Adrenal gland (tissue), 12 donors: ENCODE data around the gene DEFB132. TPM values are rescaled to one million over a fixed set of nuclear protein-coding genes. Genes with fewer than 3 reads are reported as not detected.

Experiments used
- DNase-seq, 7 donors: peaks; one replicate each; pipeline ENCODE4 v3.0.0-alpha.2; 2019 to 2020
- H3K27ac ChIP-seq, 5 donors: fragments of 200-600 bp; sonication (generic) in 4 of 5; 1 replicate in 3 of 5; 2 replicates in 2 of 5; pipeline versions ENCODE4 v1.5.1 to v1.8.0; 2016 to 2020; ENCODE audit warnings: mild to moderate bottlenecking in 1 of 5
- H3K27me3 ChIP-seq: fragments of 200-600 bp; 2 replicates; pipeline ENCODE4 v1.8.0; 2021
- H3K36me3 ChIP-seq, 2 donors: fragments of 200-600 bp; replicated peaks in 1 of 2; 1 replicate in 1 of 2; 2 replicates in 1 of 2; pipeline versions ENCODE4 v1.5.1 to v1.8.0; 2018 to 2022
- H3K4me1 ChIP-seq, 2 donors: fragments of 200-600 bp; replicated peaks in 1 of 2; 1 replicate in 1 of 2; 2 replicates in 1 of 2; pipeline versions ENCODE4 v1.5.1 to v1.8.0; 2018 to 2021
- H3K4me3 ChIP-seq, 4 donors: fragments of 200-600 bp; sonication (generic) in 3 of 4; one replicate each; pipeline ENCODE4 v1.5.1; 2016 to 2018
- H3K9me3 ChIP-seq, 3 donors: fragments of 200-600 bp; sonication (generic) in 1 of 3; replicated peaks in 1 of 3; 1 replicate in 2 of 3; 2 replicates in 1 of 3; pipeline versions ENCODE4 v1.5.1 to v1.8.0; 2016 to 2021
- CTCF ChIP-seq, 6 experiments: fragments of 450-650 bp in 4 of 6; fragments of 200-600 bp in 2 of 6; sonication (generic) in 1 of 6; IDR thresholded peaks; 1 replicate in 5 of 6; 2 replicates in 1 of 6; pipeline versions ENCODE4 v1.5.1 to v1.8.0; 2016 to 2021; ENCODE audit warnings: antibody characterized with exemption in 6 of 6, mild to moderate bottlenecking in 2 of 6, moderate library complexity in 1 of 6
- POLR2A ChIP-seq, 2 donors: fragments of 450-650 bp; IDR thresholded peaks; one replicate each; pipeline ENCODE4 v1.6.1; 2017; ENCODE audit warnings: antibody characterized with exemption in 2 of 2, mild to moderate bottlenecking in 2 of 2, moderate library complexity in 1 of 2
- whole genome bisulfite sequencing, 4 donors: extraction: QIAGEN DNeasy Blood & Tissue Kit in 2 of 4; methylation state at CpG; one replicate each; pipeline versions ENCODE4 v1.1.5 to v1.1.7; 2013 to 2017; 5-methylcytosine and 5-hydroxymethylcytosine counted together
- intact Hi-C, 2 donors: fragments of 100-400 bp; cut with DNase I; formaldehyde crosslinking; loops; one replicate each; pipeline versions ENCODE4 v1.14.1 to v1.15.0; 2022 to 2023
- polyA plus RNA-seq, 3 donors: library from polyadenylated mRNA; stranded (reverse); fragments of 200-250 nt in 2 of 3; fragments of 350-450 nt in 1 of 3; fragmentation: Illumina TruSeq in 1 of 3; extraction: RNeasy Lipid Tissue Mini Kit (QIAGEN cat#74804) in 1 of 3; gene quantifications; one replicate each; pipeline ENCODE4 v1.2.3, GENCODE V29; 2013 to 2014
- total RNA-seq, 9 donors: library from RNA; depleted of rRNA in 4 of 9; stranded (reverse); fragments of >200 nt in 4 of 9; fragments of 120-200 nt in 1 of 9; fragmentation: NEBNext Ultra II Directional in 1 of 9; extraction: Animal tissue kit (Norgen Biotek cat#: 25700) in 1 of 9; gene quantifications; one replicate each; pipeline versions ENCODE4 v1.1.0 to v1.2.4, GENCODE V29; 2013 to 2023
- donor health status: healthy with polysubstance abuse.
- donor health status: Bipolar disorder and iron deficiency.
- donor health status: DM: yes; HTN: yes; CAD: no.
- donor health status: DM: no; HTN: no; CAD: no.
- donor health status: DM: no; HTN: no; CAD: no.
- donor health status: DM: yes; HTN: yes; CAD: no.

Gene DEFB132
- total and polyA plus RNA-seq, 12 donors = 0.03 TPM; not detected in 11

DNA sequence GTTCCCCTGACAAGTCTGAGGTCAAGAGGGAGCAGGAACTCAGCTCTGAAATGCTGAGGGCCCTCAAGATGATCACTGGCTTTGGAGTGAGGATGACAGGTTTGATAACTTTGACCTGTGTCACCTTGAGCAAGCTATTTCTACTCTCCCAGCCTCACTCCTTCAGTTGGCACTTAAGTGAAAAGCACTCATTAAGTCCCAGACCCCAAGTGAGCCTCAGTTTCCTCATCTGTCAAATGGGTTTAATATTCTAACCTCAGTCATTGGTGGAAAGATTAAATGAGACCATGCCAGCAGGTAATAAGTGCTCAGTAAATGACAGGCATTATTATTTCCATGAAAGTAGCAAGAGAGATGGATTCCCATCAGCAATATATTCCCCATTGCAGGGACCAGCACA is 14.0 kb downstream of the DEFB132 start:
- Histone ChIP-seq H3K9me3 (no peaks in the 10 kb centered on the region), H3K27me3 (no peaks in the 10 kb centered on the region), H3K36me3 (no peaks in the 10 kb centered on the region), H3K27ac (no peak overlapping the region), H3K4me3 (no peak overlapping the region), H3K4me1 (peaks cover 0 to 8% of the 10 kb centered on the region in 2 donors)
- intact Hi-C loops = no loop called here
- TF ChIP-seq CTCF (IDR thresholded peaks at IDR 0.05) (no peak), POLR2A (IDR thresholded peaks at IDR 0.05) (no peak)
- no peak for DNase-seq

GRCh38 chr20:272718-273117 is 15.2 kb downstream of the DEFB132 start:
- intact Hi-C loops = no loop called here
- no peaks in the 10 kb centered on the region for H3K9me3 ChIP-seq
- no peak for TF ChIP-seq POLR2A (IDR thresholded peaks at IDR 0.05)
- no peak for TF ChIP-seq CTCF (IDR thresholded peaks at IDR 0.05)
- H3K27me3 ChIP-seq = no peaks in the 10 kb centered on the region
- no peak for DNase-seq
- H3K4me3 ChIP-seq = no peak overlapping the region
- H3K4me1 ChIP-seq = no peaks in the 10 kb centered on the region
- H3K27ac ChIP-seq = no peak overlapping the region
- no peaks in the 10 kb centered on the region for H3K36me3 ChIP-seq

- intact Hi-C loops = no loop called here
- no peak overlapping the region for H3K27ac ChIP-seq
- DNase-seq = no peak
These were observed 16.4 kb downstream of the DEFB132 start for GRCh38 chr20:273884-274283.

DNA sequence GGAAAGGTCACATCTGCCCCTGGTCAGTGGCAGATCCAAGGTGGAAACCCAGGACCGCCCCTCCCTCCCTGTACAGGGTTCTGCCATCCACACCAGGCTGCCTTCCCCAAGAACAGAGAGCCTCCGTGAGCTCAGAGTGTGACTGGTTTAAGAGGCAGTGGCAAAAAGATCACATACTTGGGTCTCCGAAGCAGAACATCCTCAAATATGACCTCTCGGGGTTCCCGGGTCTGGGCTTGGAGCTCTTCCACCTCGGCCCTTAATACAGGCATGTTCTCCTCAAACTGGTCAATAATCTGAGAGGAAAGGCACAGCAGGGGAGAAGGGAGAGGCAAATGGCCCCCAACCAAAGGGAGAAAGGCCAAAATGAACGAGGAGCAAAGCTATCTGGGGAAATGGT is 18.3 kb downstream of the DEFB132 start:
- 89 to 98% (median 94%) methylated on average over 5 to 7 of the region's 7 CpGs for WGBS, 4 donors
- Histone ChIP-seq H3K27ac (no peak overlapping the region), H3K4me3 (no peak overlapping the region), H3K4me1 (no peaks in the 10 kb centered on the region), H3K27me3 (no peaks in the 10 kb centered on the region), H3K36me3 (no peaks in the 10 kb centered on the region), H3K9me3 (no peaks in the 10 kb centered on the region)
- TF ChIP-seq POLR2A (IDR thresholded peaks at IDR 0.05) = no peak
- no peak for TF ChIP-seq CTCF (IDR thresholded peaks at IDR 0.05)
- intact Hi-C loops = loop anchor here in 1 of 2 donors (5.0 kb wide), 1 partner anchor 57 kb away; no protein-coding TSS in a partner anchor
- DNase-seq = no peak

More at GRCh38 chr20:273884-274283, 16.4 kb downstream of the DEFB132 start:
- Histone ChIP-seq H3K36me3 (no peaks in the 10 kb centered on the region), H3K4me1 (no peaks in the 10 kb centered on the region), H3K27me3 (no peaks in the 10 kb centered on the region), H3K4me3 (no peak overlapping the region), H3K9me3 (no peaks in the 10 kb centered on the region)
- WGBS, 4 donors = 58 to 77% (median 75%) methylated on average over 3 of the region's 3 CpGs
- TF ChIP-seq POLR2A (IDR thresholded peaks at IDR 0.05) = no peak
- no peak for TF ChIP-seq CTCF (IDR thresholded peaks at IDR 0.05)
